HG02588 (cell line): ENCODE results near the gene TNFSF18.

Source experiments
- ATAC-seq: cut with Tn5 transposase; IDR thresholded peaks from one replicate; pipeline ENCODE4 v1.9.1; 2021; ENCODE audit warnings: mild to moderate bottlenecking, moderate library complexity; ENCODE audit not compliant: unreplicated experiment

TNFSF18 gene

DNA sequence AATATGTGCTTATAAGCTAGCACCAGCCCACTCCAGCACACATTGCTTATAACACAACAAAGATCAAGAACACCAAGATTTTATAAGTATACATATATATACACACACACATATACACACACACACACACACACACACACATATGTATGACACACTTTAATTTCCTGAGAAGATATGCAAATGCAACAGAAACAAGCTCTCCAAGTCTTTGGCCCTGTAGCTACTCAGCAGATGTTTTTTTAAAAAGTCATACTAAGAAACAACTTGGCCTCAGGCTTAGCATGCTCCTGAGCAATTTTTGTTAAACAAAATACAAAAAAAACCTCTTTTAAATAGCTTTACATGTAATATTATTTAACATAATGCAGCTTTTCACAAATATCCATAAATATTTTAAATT lies 11.1 kb downstream of the TNFSF18 start:
- no peak for ATAC-seq

DNA sequence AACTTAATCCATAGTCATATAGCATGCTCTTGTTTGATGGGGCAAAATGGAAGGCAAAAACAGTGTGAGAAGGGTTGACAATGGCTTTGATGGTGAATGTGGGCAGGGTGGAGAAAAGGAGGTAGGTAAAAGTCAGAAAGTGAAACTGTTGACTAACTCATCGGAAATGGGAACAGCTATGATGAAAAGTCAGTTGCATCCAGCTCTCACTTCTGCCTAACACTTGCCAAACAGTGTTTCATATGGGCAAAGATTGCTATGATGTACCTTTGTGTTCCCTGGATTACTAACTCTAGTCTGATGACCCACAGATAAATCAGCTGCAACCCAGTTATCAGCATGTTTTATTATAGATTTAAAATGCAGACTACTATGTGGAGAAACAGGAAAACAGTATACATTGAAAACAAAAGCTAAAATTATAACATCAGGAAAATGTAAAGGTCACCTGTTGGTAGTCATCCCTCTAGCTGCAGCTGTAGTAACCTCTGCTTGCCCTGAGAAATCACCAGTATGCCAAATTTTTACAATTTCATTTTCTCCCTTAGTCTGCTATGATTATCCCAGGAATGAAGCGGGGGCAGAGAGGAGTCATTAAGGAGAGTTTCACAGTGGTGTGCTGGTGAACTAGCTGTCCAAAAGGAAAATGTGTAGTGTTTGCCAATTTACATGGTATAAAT lies 11.7 kb downstream of the TNFSF18 start:
- no peak for ATAC-seq

DNA sequence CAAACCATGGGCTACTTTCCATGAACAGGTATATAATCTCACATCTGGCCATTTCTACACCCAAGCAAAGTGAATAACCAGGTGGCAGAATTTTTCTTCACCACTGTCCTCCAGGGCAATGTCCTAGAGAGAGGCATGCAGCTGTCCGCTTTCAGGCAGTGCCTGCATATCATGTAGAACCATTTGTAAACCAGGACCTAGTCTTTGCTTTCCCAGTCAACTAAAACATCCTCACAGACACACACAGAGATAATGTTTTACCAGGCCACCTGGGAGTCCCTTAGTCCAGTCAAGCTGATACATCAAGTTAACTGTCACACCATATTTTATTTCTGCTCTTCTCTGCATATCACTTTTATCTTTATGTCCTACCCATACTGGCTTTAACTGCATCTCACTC lies 26.2 kb downstream of the TNFSF18 start:
- ATAC-seq: no peak

DNA sequence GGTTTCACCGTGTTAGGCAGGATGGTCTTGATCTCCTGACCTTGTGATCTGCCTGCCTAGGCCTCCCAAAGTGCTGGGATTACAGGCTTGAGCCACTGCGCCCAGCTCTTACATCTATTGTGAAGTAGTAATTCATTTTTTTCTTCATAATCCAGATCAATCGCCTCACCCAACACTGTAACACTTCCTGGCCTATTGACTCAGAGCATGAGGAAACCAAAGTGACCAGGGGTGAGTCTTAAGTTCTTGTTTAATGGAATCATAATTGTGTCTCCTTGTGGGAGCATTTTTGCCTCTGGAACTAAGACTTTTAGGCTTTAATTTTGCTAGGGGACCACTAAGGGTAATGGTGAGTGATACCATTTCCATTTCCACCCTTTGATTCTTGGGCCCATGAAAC lies 27.4 kb downstream of the TNFSF18 start:
- ATAC-seq: no peak

DNA sequence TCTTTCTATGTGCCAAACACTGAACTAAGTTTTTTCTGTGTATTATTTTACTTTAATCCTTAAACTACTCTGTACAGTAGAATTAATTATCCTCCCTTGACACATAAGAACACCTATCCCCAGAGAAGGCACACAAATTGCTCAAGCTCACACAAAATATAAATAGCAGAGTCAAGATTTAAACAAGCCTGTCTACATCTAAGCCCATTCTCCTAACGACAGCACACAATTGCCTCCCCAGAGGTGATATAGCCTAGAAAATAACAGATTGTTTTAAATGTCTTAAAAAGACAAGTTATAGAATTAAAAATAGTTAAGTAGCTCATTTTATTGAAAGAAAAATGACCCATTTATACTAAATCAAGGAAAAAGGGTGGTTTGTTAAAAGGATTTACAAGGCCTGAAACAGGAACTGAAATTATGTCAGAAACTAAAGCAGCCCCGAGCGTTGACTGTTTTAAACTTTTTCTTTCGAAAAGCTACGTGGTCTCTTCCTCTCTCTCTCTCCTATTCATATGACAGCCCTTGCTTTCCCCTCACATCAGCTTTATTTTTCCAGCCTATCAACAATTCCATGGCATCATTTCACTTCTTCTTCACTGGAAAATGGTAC lies 30.5 kb downstream of the TNFSF18 start:
- peak; percentile 89 for ATAC-seq

DNA sequence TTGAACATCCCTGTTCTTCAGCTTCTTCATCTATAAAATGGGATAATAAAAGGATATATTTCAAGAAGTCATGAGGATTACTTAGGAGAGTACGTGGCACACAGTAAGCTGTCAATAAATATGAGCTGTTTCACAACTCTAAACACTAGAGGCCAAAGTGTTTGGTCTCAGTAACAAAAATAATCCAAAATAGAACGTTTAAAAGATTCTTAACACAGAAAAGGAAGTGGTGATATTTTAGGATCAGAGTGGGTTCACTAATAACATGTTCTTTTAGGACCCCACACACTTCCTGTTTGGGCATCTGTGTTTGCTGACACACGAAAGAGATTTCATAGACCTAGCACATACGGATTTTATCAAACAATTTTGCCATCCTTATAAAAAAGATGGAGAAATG lies 32.9 kb downstream of the TNFSF18 start:
- ATAC-seq: no peak

DNA sequence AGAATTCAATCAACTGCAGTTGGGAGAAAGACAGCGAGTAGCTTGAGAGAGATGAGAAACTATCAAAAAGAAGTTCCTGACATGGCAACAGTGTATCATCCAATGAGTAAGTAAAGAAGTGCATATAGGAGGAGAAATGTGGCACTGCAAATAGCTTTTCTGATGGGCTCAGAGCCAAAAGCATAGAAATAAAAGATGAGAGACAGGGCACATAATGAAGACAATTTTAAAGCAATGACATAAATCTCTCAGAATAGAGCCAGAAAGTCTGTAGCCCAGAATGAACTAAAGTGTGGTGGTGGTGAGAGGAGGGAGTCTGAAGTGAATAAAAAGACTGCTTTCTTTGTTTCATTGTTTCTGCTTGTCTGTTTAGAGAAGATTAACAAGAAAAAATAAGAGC lies 34.3 kb downstream of the TNFSF18 start:
- ATAC-seq: no peak

DNA sequence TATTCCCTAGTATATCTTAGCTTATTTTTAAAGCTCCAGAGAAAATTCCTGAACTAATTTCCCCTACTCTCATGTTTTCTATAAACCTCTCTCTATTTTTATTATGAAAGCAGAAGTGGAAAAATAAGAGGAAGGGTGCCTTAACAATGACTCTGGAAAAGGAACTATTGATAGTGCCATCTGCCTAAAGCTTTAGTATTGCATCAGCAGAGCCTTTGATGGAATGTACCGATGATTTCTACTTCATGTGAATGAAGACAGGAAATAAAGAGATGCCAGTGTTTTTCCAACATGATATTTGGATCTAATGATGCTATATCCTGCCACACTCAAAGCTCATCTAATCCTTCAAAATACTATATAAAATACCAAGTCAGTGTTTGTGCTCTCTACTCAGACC lies 35.1 kb downstream of the TNFSF18 start:
- no peak for ATAC-seq

DNA sequence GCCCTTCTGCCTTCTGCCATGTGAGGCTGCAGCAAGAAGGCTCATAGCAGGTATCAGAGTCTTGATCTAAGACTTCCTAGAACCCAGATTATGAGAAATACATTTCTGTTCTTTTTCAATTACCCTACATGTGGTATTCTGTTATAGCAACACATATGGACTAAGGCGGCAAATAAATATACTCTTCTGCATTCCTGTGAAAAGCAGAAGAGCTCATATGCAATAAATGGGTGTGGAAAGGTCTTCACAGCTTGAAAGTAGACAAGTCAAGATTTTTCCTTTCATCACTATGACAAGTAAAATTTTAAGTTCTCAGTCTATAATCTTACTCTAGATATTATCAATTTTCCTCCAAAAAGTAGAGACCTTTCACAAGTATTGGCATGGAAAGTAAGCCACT lies 36.6 kb downstream of the TNFSF18 start:
- ATAC-seq: no peak

DNA sequence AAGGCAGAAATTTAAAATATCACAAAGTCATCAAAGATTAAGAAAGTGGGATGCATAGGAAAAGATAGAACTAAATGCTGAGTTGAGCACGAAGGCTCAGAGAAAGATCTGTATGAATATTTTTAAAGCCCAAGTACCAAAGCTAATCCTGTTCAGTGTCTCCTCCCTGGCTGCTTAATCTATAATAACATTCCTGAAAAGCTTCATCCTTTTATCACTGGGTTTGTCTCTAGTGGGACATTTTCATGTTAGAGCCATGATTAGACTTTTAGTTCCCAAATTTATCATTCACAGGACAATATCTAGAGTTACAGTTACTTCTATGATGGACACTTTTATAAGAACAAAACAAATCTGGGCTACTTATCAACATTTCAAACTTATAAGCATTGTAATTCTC lies 38.6 kb downstream of the TNFSF18 start:
- ATAC-seq: no peak

DNA sequence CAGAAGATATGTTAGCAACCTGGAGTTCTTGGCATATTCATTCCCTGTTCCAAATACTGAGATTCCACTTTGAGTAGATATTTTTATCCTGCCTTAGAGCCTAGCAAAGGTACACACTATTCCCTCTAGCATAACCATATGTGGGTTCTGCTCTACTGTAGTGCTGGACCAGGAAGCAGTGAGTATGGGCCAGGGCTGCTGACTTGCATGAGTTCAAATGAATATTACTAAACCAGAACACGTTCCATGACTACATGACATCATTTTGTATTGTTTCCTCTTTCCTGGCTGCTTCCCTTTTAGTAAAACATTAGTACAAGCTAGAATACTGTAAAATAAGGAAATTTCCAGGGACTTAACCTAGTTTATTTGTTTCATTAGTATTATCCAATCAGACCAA lies 41.1 kb downstream of the TNFSF18 start:
- ATAC-seq: no peak

DNA sequence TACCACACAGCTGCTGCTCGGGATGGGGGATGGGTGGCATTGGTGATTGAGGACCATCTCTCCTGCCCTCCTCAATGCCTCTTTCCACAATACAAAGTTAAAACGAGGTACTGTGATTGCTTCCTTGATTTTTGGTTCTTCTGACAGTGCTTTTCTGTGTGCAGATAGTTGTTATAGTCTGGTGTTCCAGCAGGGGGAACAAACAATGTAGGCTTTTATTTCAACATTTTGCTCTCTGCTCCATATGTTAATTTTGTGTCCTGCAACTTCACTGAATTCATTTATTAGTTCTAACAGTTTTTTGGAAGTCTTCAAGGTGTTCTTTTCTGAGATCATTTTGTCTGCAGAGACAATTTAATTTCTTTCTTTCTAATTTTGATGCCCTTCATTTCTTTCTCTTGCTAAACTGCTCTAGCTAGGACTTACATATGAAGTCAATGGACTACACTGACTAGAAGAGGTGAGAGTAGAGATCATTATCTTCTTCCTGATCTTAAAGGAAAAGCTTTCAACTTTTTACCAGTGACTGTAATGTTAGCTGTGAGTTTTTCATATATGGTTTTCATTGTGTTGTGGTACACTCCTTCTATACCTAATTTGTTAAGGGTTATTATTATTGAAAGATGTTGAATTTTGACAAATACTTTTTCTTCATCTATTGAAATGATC lies 45.4 kb downstream of the TNFSF18 start:
- ATAC-seq: no peak

DNA sequence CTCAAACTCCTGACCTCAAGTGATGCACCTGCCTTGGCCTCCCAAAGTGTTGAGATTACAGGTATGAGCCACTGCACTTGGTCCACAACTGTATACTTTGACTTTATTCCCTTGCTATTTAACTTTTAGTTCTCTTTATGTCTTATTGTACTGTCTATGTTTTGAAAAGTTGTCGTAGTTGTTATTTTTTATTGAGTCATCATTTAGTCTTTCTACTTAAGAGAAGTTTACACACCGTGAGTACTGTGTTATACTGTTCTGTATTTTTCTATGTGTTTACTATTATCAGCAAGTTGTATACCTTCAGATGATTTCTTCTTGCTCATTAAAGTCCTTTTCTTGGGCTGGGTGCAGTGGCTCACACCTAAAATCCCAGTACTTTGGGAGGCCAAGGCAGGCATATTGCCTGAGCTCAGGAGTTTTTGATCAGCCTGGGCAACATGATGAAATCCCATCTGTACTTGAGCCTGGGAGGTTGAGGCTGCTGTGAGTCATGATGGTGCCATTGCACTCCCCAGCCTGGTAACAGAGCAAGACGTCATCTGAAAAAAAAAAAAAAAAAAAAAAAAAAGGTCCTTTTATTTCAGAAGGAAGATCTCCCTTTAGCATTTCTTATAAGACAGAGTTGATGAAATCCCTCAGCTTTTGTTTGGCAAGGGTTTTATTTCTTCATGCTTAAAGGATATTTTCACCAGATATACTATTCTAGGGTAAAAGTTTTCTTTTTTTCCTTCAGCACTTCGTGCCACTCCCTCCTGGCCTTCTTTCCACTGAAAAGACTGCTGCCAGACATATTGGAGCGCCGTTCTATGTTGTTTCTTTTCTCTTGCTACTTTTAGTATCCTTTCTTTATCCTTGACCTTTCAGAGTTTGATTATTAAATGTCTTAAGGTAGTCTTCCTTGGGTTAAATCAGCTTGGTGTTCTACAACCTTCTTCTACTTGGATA lies 47.6 kb downstream of the TNFSF18 start:
- no peak for ATAC-seq

DNA sequence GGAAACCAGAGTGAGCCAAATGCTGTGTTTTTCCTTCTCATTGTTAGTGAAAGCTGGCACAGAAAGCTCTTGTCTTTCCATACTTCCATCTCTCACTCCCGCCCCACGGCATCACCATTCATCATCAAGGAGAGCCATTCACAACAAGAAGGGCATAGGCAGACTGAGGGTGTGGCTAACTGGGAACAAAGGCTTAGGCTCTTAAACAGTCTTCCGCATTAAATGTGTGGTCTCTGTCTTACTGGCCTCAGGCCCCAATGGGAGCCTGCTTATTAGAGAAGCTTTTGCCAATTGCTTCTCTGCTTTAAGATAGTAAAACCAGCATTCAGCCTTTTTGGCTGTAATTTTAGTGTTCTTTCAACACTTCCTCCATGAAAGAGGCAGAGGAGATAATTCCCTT lies 51.4 kb downstream of the TNFSF18 start:
- ATAC-seq: no peak

DNA sequence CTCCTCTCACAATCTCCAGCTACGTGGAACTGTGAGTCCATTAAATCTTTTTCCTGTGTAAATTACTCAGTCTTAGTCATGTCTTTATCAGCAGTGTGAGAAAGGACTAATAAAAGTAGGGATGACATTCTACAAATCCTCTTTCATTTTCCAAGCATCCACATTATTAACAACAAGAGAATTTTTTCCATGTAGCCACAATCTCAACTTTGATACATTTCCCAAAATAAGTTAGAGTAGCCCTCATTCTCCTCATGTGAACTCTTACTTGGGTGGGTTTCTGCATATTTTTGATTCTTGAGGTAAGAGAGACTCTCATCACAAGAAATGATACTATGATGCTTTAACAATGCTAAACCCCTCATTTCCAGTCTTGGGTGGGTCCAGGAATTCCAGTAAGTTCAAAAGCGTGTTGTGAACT lies 52.8 kb downstream of the TNFSF18 start:
- ATAC-seq: no peak

DNA sequence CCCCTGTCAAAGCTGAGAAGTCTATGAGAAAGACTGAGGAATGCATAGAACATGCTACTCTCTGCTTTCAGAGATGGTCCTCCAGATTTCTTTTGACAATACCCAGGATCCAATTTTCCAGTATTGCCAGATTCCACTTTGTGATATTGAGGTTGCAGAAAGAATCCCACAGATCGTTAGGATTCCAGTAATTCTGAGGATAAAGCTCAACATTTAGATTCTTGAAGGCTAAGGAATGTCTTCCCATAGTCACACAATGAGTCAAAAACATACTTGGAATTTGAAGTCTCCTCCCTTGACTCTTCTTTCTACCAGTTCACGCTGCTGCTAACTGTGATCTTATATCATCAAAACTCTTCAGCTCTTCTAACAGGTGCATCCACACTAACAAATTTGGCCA lies 57.1 kb downstream of the TNFSF18 start:
- ATAC-seq: no peak

DNA sequence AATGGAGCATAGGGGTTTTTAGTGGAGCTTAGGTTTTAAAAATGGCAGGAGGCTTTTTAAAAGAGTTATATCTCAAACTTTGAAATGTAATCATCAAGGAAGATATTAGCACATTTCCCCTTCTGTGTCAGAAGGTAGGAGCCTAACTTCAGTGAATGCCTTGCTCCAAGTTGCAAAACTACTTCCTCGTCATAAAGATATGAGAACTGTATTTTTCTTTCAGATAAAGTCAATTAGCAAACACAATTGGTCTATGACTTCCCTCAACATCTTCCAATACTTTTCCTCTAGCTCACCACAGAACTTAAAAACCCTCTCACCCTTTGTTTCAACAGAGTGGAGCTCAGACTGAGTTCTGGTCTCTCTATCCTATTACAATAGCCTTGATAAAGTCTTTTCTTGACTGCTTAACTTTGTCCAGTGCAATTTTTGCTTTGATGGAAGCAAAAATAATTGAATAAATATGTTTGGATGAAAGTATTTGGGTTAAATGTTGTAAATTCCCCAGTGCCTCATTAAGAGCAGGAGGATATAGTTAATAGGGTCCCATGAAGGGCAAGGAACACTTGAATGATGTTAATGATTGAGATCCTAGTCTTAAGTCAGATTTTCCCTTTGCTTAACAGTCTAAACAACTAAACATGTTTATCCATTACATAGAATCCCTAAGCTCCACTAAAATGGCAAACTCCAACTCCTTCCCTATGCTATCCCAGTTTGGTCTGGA lies 58.9 kb downstream of the TNFSF18 start:
- ATAC-seq: no peak

DNA sequence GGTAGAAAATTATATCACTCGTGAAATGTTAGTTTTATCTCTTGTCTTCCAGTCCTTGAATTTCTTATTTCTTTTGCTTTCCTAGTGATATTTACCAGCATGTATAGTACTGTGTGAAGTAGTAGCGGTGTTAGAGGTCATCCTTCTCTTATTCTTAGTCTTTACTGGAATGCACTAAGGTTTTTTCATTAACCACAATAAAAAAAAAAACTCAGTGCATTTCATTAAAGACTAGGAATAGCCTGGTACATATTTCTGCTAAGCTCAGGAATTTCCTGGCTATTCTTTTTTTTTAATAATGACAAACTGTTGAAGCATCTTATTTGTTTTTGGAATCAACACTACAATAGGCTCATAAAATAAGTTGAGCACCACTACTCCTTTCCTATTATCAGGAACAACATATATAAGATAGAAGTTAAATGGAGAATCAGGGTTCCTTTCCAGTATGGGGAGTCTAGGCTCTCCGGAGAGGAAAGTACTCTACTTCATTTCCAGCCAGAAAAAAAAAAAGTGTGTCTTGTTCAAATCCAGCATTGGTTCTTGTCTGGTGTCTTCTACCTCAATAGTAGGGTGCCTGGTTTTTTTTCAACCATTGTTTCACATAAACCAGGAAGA lies 60.0 kb downstream of the TNFSF18 start:
- no peak for ATAC-seq
